Measurements from ENCODE around the gene STK32B.

GRCh38 chr4:5041699-5042098 is 9.6 kb upstream of the STK32B start:
- no peak for TF ChIP-seq CTCF (IDR thresholded peaks at IDR 0.05 in 8 of 11, conservative IDR thresholded peaks at IDR 0.05 in 3 of 11)
- no peak for TF ChIP-seq POLR2A (IDR thresholded peaks at IDR 0.05)
- no peak for TF ChIP-seq POLR2AphosphoS5 (IDR thresholded peaks at IDR 0.05)

Measured in spleen (tissue), 7 donors.